GM12873 (cell line): ENCODE measurements around the gene RNF180.

Source experiments
- CTCF ChIP-seq: IDR thresholded peaks from 2 replicates; pipeline ENCODE4 v1.5.1; 2012; ENCODE audit warnings: low read depth, mild to moderate bottlenecking, moderate library complexity, low read length, control low read depth; ENCODE audit not compliant: insufficient read depth; ENCODE audit errors: missing control alignments

The RNF180 gene

GRCh38 chr5:64181440-64181839 lies 15.8 kb downstream of the RNF180 start:
- TF ChIP-seq CTCF: no peak

- no peak for TF ChIP-seq CTCF
These were observed 18.3 kb downstream of the RNF180 start for GRCh38 chr5:64183956-64184355.

- no peak for TF ChIP-seq CTCF
These were observed 19.2 kb downstream of the RNF180 start for GRCh38 chr5:64184832-64185231.

- no peak for TF ChIP-seq CTCF
These were observed 23.1 kb downstream of the RNF180 start for GRCh38 chr5:64188776-64189175.

GRCh38 chr5:64190562-64191306 lies 25.1 kb downstream of the RNF180 start:
- TF ChIP-seq CTCF: no peak

GRCh38 chr5:64195981-64196380 lies 30.3 kb downstream of the RNF180 start:
- TF ChIP-seq CTCF: no peak

- no peak for TF ChIP-seq CTCF
These were observed 33.8 kb downstream of the RNF180 start for GRCh38 chr5:64199425-64199824.
